ENCODE data around the gene MACROD2. TPM values are rescaled to one million over a fixed set of nuclear protein-coding genes. Genes with fewer than 3 reads are reported as not detected.

Gene MACROD2
- total RNA-seq, 1 experiment from 2014 or later: 3.7 TPM

DNA sequence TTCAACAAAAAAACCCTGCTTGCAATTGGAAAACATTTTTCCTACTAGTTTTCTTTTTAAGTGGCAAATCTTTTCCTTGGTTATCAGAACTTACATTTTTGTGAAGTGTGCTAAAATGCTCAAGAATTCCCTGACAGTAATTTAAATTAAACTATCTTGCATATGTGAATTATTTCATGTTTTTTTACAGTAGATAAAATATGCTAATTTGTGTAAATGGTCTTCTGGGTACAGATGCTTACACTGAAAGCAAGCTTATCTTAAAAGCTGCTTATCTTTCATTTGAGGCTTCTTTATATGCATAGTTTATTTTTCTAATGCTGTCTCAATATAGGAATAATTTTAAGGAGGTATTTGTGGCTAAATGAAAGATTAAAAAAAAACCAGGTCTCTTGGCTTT is 745.1 kb downstream of the MACROD2 start:
- TF ChIP-seq RAD21 (IDR thresholded peaks at IDR 0.05; ENCODE audit: low read depth) (no peak), SIN3A (IDR thresholded peaks at IDR 0.05; ENCODE audit: low read depth) (no peak), EZH2phosphoT487 (IDR thresholded peaks at IDR 0.05; ENCODE audit: borderline replicate concordance) (no peak), EZH2 (IDR thresholded peaks at IDR 0.05) (no peak), CEBPB (IDR thresholded peaks at IDR 0.05; ENCODE audit: low read depth) (no peak), ZNF274 (IDR thresholded peaks at IDR 0.05; ENCODE audit: low read depth, low read length) (no peak), YY1 (IDR thresholded peaks at IDR 0.05; ENCODE audit: extremely low read depth, insufficient replicate concordance, low read depth, low read length) (no peak), TCF7L2 (IDR thresholded peaks at IDR 0.05; ENCODE audit: borderline replicate concordance, extremely low read depth, insufficient read depth, insufficient read length) (no peak)
- TF ChIP-seq, protein P1, sequence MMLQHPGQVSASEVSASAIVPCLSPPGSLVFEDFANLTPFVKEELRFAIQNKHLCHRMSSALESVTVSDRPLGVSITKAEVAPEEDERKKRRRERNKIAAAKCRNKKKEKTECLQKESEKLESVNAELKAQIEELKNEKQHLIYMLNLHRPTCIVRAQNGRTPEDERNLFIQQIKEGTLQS (IDR thresholded peaks at IDR 0.05): no peak
- TF ChIP-seq, protein P2, sequence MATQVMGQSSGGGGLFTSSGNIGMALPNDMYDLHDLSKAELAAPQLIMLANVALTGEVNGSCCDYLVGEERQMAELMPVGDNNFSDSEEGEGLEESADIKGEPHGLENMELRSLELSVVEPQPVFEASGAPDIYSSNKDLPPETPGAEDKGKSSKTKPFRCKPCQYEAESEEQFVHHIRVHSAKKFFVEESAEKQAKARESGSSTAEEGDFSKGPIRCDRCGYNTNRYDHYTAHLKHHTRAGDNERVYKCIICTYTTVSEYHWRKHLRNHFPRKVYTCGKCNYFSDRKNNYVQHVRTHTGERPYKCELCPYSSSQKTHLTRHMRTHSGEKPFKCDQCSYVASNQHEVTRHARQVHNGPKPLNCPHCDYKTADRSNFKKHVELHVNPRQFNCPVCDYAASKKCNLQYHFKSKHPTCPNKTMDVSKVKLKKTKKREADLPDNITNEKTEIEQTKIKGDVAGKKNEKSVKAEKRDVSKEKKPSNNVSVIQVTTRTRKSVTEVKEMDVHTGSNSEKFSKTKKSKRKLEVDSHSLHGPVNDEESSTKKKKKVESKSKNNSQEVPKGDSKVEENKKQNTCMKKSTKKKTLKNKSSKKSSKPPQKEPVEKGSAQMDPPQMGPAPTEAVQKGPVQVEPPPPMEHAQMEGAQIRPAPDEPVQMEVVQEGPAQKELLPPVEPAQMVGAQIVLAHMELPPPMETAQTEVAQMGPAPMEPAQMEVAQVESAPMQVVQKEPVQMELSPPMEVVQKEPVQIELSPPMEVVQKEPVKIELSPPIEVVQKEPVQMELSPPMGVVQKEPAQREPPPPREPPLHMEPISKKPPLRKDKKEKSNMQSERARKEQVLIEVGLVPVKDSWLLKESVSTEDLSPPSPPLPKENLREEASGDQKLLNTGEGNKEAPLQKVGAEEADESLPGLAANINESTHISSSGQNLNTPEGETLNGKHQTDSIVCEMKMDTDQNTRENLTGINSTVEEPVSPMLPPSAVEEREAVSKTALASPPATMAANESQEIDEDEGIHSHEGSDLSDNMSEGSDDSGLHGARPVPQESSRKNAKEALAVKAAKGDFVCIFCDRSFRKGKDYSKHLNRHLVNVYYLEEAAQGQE (IDR thresholded peaks at IDR 0.05; ENCODE audit: low read depth): no peak
- TF ChIP-seq, protein P3, sequence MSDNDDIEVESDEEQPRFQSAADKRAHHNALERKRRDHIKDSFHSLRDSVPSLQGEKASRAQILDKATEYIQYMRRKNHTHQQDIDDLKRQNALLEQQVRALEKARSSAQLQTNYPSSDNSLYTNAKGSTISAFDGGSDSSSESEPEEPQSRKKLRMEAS (IDR thresholded peaks at IDR 0.05): no peak
- TF ChIP-seq, protein P4, sequence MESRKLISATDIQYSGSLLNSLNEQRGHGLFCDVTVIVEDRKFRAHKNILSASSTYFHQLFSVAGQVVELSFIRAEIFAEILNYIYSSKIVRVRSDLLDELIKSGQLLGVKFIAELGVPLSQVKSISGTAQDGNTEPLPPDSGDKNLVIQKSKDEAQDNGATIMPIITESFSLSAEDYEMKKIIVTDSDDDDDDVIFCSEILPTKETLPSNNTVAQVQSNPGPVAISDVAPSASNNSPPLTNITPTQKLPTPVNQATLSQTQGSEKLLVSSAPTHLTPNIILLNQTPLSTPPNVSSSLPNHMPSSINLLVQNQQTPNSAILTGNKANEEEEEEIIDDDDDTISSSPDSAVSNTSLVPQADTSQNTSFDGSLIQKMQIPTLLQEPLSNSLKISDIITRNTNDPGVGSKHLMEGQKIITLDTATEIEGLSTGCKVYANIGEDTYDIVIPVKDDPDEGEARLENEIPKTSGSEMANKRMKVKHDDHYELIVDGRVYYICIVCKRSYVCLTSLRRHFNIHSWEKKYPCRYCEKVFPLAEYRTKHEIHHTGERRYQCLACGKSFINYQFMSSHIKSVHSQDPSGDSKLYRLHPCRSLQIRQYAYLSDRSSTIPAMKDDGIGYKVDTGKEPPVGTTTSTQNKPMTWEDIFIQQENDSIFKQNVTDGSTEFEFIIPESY (IDR thresholded peaks at IDR 0.05; ENCODE audit: extremely low read depth, insufficient replicate concordance, low read length): no peak
- DNase-seq (ENCODE audit: low read depth, low spot score) (no peak), ATAC-seq (no peak)
- Histone ChIP-seq H3K9me3 (ENCODE audit: control insufficient read depth in 1 of 2, insufficient read depth in 1 of 2, low read depth in 1 of 2, low read length in 2 of 2) (no peaks in the 10 kb centered on the region), H3K79me2 (ENCODE audit: insufficient read depth, low read length) (no peaks in the 10 kb centered on the region), H4K20me1 (ENCODE audit: insufficient read depth) (no peaks in the 10 kb centered on the region), H3K9ac (ENCODE audit: low read length) (no peak overlapping the region), H3K4me3 (replicated peaks in 1 of 2; ENCODE audit: low read depth in 1 of 2, low read length in 2 of 2) (no peak overlapping the region), H2AFZ (ENCODE audit: low read depth, low read length, poor library complexity, severe bottlenecking) (no peak overlapping the region), H3K27ac (ENCODE audit: low read depth, low read length) (no peak overlapping the region), H3K36me3 (ENCODE audit: control insufficient read depth in 1 of 2, insufficient read depth in 2 of 2, low read length in 2 of 2) (no peaks in the 10 kb centered on the region), H3K27me3 (ENCODE audit: insufficient read depth, low read length) (no peaks in the 10 kb centered on the region), H3K4me2 (ENCODE audit: low read length) (no peak overlapping the region), H3K4me1 (ENCODE audit: control insufficient read depth in 1 of 2, insufficient read depth in 2 of 2, low read length in 2 of 2) (no peaks in the 10 kb centered on the region), H3K9me2 (ENCODE audit: insufficient read depth) (no peaks in the 10 kb centered on the region)
- ChIA-PET CTCF (no interaction called here), POLR2A (interaction anchor here (1.0 kb wide), 1 partner anchor 1096 kb away, joined by 3 read pairs; no protein-coding TSS in a partner anchor), RAD21 (ENCODE audit: low non-redundant PET in 1 of 2, low total read pairs in 2 of 2, uncharacterized antibody in 2 of 2, unreplicated experiment in 2 of 2) (no interaction called here)
- no TSS peak for BruUV-seq (replicated peaks)
- intact Hi-C loops (cut with micrococcal nuclease): no loop called here

Data from HCT116 (cell line).